SK-N-SH treated with all-trans-retinoic acid at 6 μM for 48 hours (cell line): Measurements from ENCODE around the gene CYP4F12.

Experiments
- ESRRG ChIP-seq: fragments of 250-450 bp; sonication (Bioruptor Pico); IDR thresholded peaks from 2 replicates; pipeline ENCODE4 v1.6.1; 2021; ENCODE audit warnings: mild to moderate bottlenecking
- GLIS3 ChIP-seq: fragments of 250-450 bp; sonication (Bioruptor Pico); IDR thresholded peaks from 2 replicates; pipeline ENCODE4 v1.5.0; 2020; ENCODE audit warnings: mild to moderate bottlenecking, moderate library complexity
- ISL1 ChIP-seq: fragments of 250-450 bp; sonication (Bioruptor Pico); IDR thresholded peaks from 2 replicates; pipeline ENCODE4 v2.1.2; 2022; ENCODE audit warnings: mild to moderate bottlenecking, moderate library complexity
- PATZ1 ChIP-seq: fragments of 250-450 bp; sonication (Bioruptor Pico); IDR thresholded peaks from 2 replicates; pipeline ENCODE4 v1.8.0; 2020; ENCODE audit warnings: mild to moderate bottlenecking, moderate library complexity, borderline replicate concordance
- ZC3H10 ChIP-seq: fragments of 250-450 bp; sonication (Bioruptor Pico); IDR thresholded peaks from 2 replicates; pipeline ENCODE4 v1.5.1; 2021; ENCODE audit warnings: mild to moderate bottlenecking, moderate library complexity
- ZNF70 ChIP-seq: fragments of 450-650 bp; formaldehyde crosslinking; IDR thresholded peaks from 2 replicates; pipeline ENCODE4 v1.5.0; 2020; ENCODE audit warnings: mild to moderate bottlenecking, moderate library complexity
- ZNF8 ChIP-seq: fragments of 450-650 bp; formaldehyde crosslinking; IDR thresholded peaks from 2 replicates; pipeline ENCODE4 v1.5.0; 2020; ENCODE audit warnings: mild to moderate bottlenecking, moderate library complexity
- TF ChIP-seq, protein P1 (sequence below): fragments of 250-450 bp; sonication (Bioruptor Pico); IDR thresholded peaks from 2 replicates; pipeline ENCODE4 v1.5.1; 2020; ENCODE audit warnings: low read depth, mild to moderate bottlenecking, moderate library complexity

GRCh38 chr19:15717809-15718208 is 44.9 kb downstream of the CYP4F12 start:
- TF ChIP-seq PATZ1 (CRISPR knock-in tag) (no peak), GLIS3 (CRISPR knock-in tag) (no peak), ESRRG (CRISPR knock-in tag) (no peak), ZNF8 (no peak), ZNF70 (CRISPR knock-in tag) (no peak), ISL1 (CRISPR knock-in tag) (no peak), ZC3H10 (CRISPR knock-in tag) (no peak)
- TF ChIP-seq, protein P1, sequence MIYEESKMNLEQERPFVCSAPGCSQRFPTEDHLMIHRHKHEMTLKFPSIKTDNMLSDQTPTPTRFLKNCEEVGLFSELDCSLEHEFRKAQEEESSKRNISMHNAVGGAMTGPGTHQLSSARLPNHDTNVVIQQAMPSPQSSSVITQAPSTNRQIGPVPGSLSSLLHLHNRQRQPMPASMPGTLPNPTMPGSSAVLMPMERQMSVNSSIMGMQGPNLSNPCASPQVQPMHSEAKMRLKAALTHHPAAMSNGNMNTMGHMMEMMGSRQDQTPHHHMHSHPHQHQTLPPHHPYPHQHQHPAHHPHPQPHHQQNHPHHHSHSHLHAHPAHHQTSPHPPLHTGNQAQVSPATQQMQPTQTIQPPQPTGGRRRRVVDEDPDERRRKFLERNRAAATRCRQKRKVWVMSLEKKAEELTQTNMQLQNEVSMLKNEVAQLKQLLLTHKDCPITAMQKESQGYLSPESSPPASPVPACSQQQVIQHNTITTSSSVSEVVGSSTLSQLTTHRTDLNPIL (CRISPR knock-in tag) = no peak
